Mesenchymal stem cell (in vitro differentiated cells and primary cell): Measurements from ENCODE around the gene ZNF708.

ENCODE experiments used
- DNase-seq: peaks from one replicate; pipeline ENCODE4 v3.0.0-alpha.2; 2013
- H2AFZ ChIP-seq: one replicate; pipeline ENCODE4 v1.6.1; 2013; ENCODE audit warnings: low read depth, mild to moderate bottlenecking, control low read depth, inconsistent platforms, low read length, moderate library complexity
- H2AK5ac ChIP-seq: 2 replicates; pipeline ENCODE4 v1.6.1; 2013; ENCODE audit warnings: low read length, moderate library complexity, mild to moderate bottlenecking, inconsistent platforms; ENCODE audit not compliant: severe bottlenecking
- H2BK120ac ChIP-seq: one replicate; pipeline ENCODE4 v1.6.1; 2013; ENCODE audit warnings: low read depth, mild to moderate bottlenecking, inconsistent platforms, low read length, moderate library complexity
- H2BK12ac ChIP-seq, 2 experiments: one replicate each; pipeline ENCODE4 v1.6.1; 2013; ENCODE audit warnings: inconsistent platforms in 2 of 2, low read length in 2 of 2, mild to moderate bottlenecking in 2 of 2, moderate library complexity in 2 of 2, control low read depth in 1 of 2
- H2BK15ac ChIP-seq: one replicate; pipeline ENCODE4 v1.6.1; 2013; ENCODE audit warnings: mild to moderate bottlenecking, low read depth, inconsistent platforms; ENCODE audit not compliant: poor library complexity, severe bottlenecking
- H2BK5ac ChIP-seq: 2 replicates; pipeline ENCODE4 v1.6.1; 2013; ENCODE audit warnings: low read depth, mild to moderate bottlenecking, low read length, control low read depth, inconsistent platforms; ENCODE audit not compliant: poor library complexity, severe bottlenecking
- H3K14ac ChIP-seq, 2 experiments: one replicate each; pipeline ENCODE4 v1.6.1; 2013; ENCODE audit warnings: inconsistent platforms in 2 of 2, low read length in 2 of 2, control low read depth in 1 of 2, mild to moderate bottlenecking in 1 of 2, moderate library complexity in 1 of 2
- H3K18ac ChIP-seq, 2 experiments: one replicate each; pipeline ENCODE4 v1.6.1; 2013; ENCODE audit warnings: inconsistent platforms in 2 of 2, low read length in 2 of 2, control low read depth in 1 of 2, low read depth in 1 of 2, mild to moderate bottlenecking in 1 of 2
- H3K23ac ChIP-seq, 2 experiments: one replicate each; pipeline ENCODE4 v1.6.1; 2013; ENCODE audit warnings: inconsistent platforms in 2 of 2, low read length in 2 of 2, mild to moderate bottlenecking in 2 of 2, moderate library complexity in 2 of 2, control low read depth in 1 of 2
- H3K27ac ChIP-seq: 2 replicates; pipeline ENCODE4 v1.5.1; 2013; ENCODE audit warnings: mild to moderate bottlenecking, moderate library complexity, low read length, control low read depth, inconsistent platforms; ENCODE audit not compliant: poor library complexity, severe bottlenecking
- H3K27me3 ChIP-seq, 2 experiments: 2 replicates each; pipeline versions ENCODE4 v1.6.1 to v1.7.0; 2013; ENCODE audit warnings: low read length in 2 of 2, mild to moderate bottlenecking in 2 of 2, moderate library complexity in 2 of 2, control low read depth in 1 of 2, inconsistent platforms in 1 of 2; ENCODE audit not compliant: control insufficient read depth in 1 of 2, insufficient read depth in 1 of 2
- H3K36me3 ChIP-seq, 2 experiments: 2 replicates each; pipeline versions ENCODE4 v1.6.1 to v1.7.0; 2013; ENCODE audit warnings: low read length in 2 of 2, control low read depth in 1 of 2, inconsistent platforms in 1 of 2, low read depth in 1 of 2, mild to moderate bottlenecking in 1 of 2; ENCODE audit not compliant: insufficient read depth in 2 of 2, control insufficient read depth in 1 of 2
- H3K4ac ChIP-seq, 2 experiments: one replicate each; pipeline ENCODE4 v1.6.1; 2013; ENCODE audit warnings: inconsistent platforms in 2 of 2, low read length in 2 of 2, mild to moderate bottlenecking in 2 of 2, moderate library complexity in 2 of 2, control low read depth in 1 of 2, low read depth in 1 of 2
- H3K4me1 ChIP-seq: 2 replicates; pipeline ENCODE4 v1.6.1; 2013; ENCODE audit warnings: low read depth, low read length, control low read depth; ENCODE audit not compliant: control insufficient read depth, insufficient read depth
- H3K4me2 ChIP-seq: 2 replicates; pipeline ENCODE4 v1.6.1; 2013; ENCODE audit warnings: low read length, mild to moderate bottlenecking, inconsistent platforms; ENCODE audit not compliant: poor library complexity, severe bottlenecking
- H3K4me3 ChIP-seq, 2 experiments: 2 replicates each; pipeline versions ENCODE4 v1.5.1 to v1.7.0; 2013; ENCODE audit warnings: low read length in 2 of 2, mild to moderate bottlenecking in 2 of 2, control low read depth in 1 of 2, low read depth in 1 of 2; ENCODE audit not compliant: insufficient read depth in 1 of 2
- H3K79me1 ChIP-seq: replicated peaks from 2 replicates; pipeline ENCODE4 v1.6.1; 2013; ENCODE audit warnings: mild to moderate bottlenecking, control low read depth, low read length, inconsistent platforms; ENCODE audit not compliant: poor library complexity, severe bottlenecking
- H3K9ac ChIP-seq: 2 replicates; pipeline ENCODE4 v1.7.0; 2013; ENCODE audit warnings: mild to moderate bottlenecking, low read length, moderate library complexity
- H3K9me3 ChIP-seq: 2 replicates; pipeline ENCODE4 v1.7.0; 2013; ENCODE audit warnings: mild to moderate bottlenecking, low read length; ENCODE audit not compliant: control insufficient read depth
- H4K8ac ChIP-seq: one replicate; pipeline ENCODE4 v1.6.1; 2013; ENCODE audit warnings: inconsistent platforms, mild to moderate bottlenecking, low read length, moderate library complexity
- H4K91ac ChIP-seq: one replicate; pipeline ENCODE4 v1.6.1; 2013; ENCODE audit warnings: mild to moderate bottlenecking, low read length, inconsistent platforms
- WGBS: methylation state at CpG from one replicate; pipeline ENCODE4 v1.1.7; 2013; ENCODE audit warnings: mixed read lengths; 5-methylcytosine and 5-hydroxymethylcytosine counted together

Gene ZNF708

DNA sequence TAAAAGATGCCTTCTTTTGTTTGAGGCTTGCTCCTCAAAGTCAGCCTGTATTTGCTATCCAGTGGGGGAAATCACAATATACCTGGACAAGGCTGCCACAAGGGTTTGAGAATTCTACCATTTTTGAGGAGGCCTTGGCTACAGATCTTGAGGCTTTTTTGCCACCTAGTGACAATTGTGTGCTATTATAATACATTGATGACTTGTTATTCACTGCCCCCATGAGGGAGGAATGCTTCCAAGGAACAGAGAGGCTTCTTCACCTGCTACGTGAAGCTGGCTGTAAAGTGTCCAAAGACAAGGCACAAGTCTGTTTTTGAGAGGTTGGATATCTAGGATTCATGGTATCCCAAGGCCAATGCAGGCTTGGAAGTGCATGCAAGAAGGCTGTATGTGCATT, 72.5 kb downstream of the ZNF708 start:
- Histone ChIP-seq H3K18ac (no peak overlapping the region), H3K4me1 (no peaks in the 10 kb centered on the region), H4K91ac (no peak overlapping the region), H3K4me2 (no peak overlapping the region), H3K23ac (no peak overlapping the region), H3K14ac (no peak overlapping the region), H3K4ac (no peak overlapping the region), H2BK120ac (no peak overlapping the region), H3K27me3 (no peaks in the 10 kb centered on the region), H3K27ac (no peak overlapping the region), H2AFZ (no peak overlapping the region), H3K4me3 (no peak overlapping the region), H3K36me3 (no peaks in the 10 kb centered on the region), H3K79me1 (no peaks in the 10 kb centered on the region), H2BK5ac (no peak overlapping the region), H2AK5ac (no peak overlapping the region), H3K9ac (no peak overlapping the region), H4K8ac (no peak overlapping the region), H3K9me3 (peaks cover 31% of the 10 kb centered on the region), H2BK12ac (no peak overlapping the region), H2BK15ac (no peak overlapping the region)
- no peak for DNase-seq
- WGBS: 44% methylated on average over 1 of the region's 1 CpG
